Bronchial epithelial cell (primary cell): ENCODE data around the gene NAGLU. TPM values are rescaled to one million over a fixed set of nuclear protein-coding genes. Genes with fewer than 3 reads are reported as not detected.
A peak's percentile ranks its signal among the peaks of the same experiment; 100 is the strongest.
"Not testable (repeated sequence)": the region's sequence is repeated elsewhere in the genome, so short reads cannot be mapped to it uniquely, and the experiment has no call there.

Source experiments
- DNase-seq: peaks from one replicate; pipeline ENCODE4 v3.0.0-alpha.2; 2010; ENCODE audit warnings: low read depth
- FAIRE-seq: peaks from 2 replicates; lab custom pipeline; 2011; peaks lifted over from hg19 to GRCh38; lab: Jason Lieb, UNC
- H3K27me3 ChIP-seq: 2 replicates; pipeline ENCODE4 v1.5.1; 2011; ENCODE audit warnings: low read length; ENCODE audit not compliant: control insufficient read depth, insufficient read depth
- H3K36me3 ChIP-seq: 2 replicates; pipeline ENCODE4 v1.5.1; 2011; ENCODE audit warnings: low read length; ENCODE audit not compliant: control insufficient read depth, insufficient read depth
- H3K4me3 ChIP-seq: 2 replicates; pipeline ENCODE4 v1.5.1; 2011; ENCODE audit warnings: mild to moderate bottlenecking, low read depth, low read length, control low read depth
- CTCF ChIP-seq: IDR thresholded peaks from 2 replicates; pipeline ENCODE4 v1.5.1; 2011; ENCODE audit warnings: mild to moderate bottlenecking, moderate library complexity, low read length, control low read depth, inconsistent platforms; ENCODE audit not compliant: insufficient read depth, severe bottlenecking
- total RNA-seq: library from RNA; depleted of rRNA; stranded (reverse); fragments of >200 nt; gene quantifications from 2 replicates; pipeline ENCODE4 v1.2.1, GENCODE V29; 2014

NAGLU gene
- total RNA-seq, 1 donor from 2014 or later: 14.2 TPM

- Histone ChIP-seq H3K27me3 (no peaks in the 10 kb centered on the region), H3K36me3 (peaks cover 5% of the 10 kb centered on the region), H3K4me3 (peak overlapping the region; percentile 60)
- FAIRE-seq: no peak
- TF ChIP-seq CTCF: no peak
- no peak for DNase-seq
These were observed 1.2 kb downstream of the NAGLU start for GRCh38 chr17:42537156-42537805.

- H3K36me3 ChIP-seq: peaks cover 7% of the 10 kb centered on the region
- no peak for TF ChIP-seq CTCF
- H3K4me3 ChIP-seq: no peak overlapping the region
- no peaks in the 10 kb centered on the region for H3K27me3 ChIP-seq
- FAIRE-seq: no peak
- no peak for DNase-seq
These were observed 1.9 kb downstream of the NAGLU start for GRCh38 chr17:42537826-42538451.

GRCh38 chr17:42538482-42538881 lies 2.4 kb downstream of the NAGLU start:
- H3K36me3 ChIP-seq: peaks cover 11% of the 10 kb centered on the region
- DNase-seq: no peak
- no peak for TF ChIP-seq CTCF
- FAIRE-seq: no peak
- no peaks in the 10 kb centered on the region for H3K27me3 ChIP-seq
- H3K4me3 ChIP-seq: no peak overlapping the region

- not testable (repeated sequence) for FAIRE-seq, H3K4me3 ChIP-seq, DNase-seq, H3K27me3 ChIP-seq
- peaks cover 14% of the 10 kb centered on the region for H3K36me3 ChIP-seq
These were observed 4.5 kb downstream of the NAGLU start for GRCh38 chr17:42540558-42540957.

- no peak for TF ChIP-seq CTCF
- Histone ChIP-seq H3K4me3 (no peak overlapping the region), H3K36me3 (peaks cover 14% of the 10 kb centered on the region), H3K27me3 (no peaks in the 10 kb centered on the region)
- FAIRE-seq (no peak), DNase-seq (peak; percentile 71)
These were observed 5.2 kb downstream of the NAGLU start for GRCh38 chr17:42541041-42541833.
